AG10803 (cell line): ENCODE data around the gene ZNF513.
"Not testable (repeated sequence)": the region's sequence is repeated elsewhere in the genome, so short reads cannot be mapped to it uniquely, and the experiment has no call there.

Experiments used
- DNase-seq: peaks from one replicate; pipeline ENCODE4 v3.0.0; 2010; ENCODE audit warnings: low read depth
- H3K4me3 ChIP-seq: 2 replicates; pipeline ENCODE4 v1.5.1; 2011; ENCODE audit warnings: mild to moderate bottlenecking, low read length, control low read depth
- TF ChIP-seq, protein P1 (sequence below): conservative IDR thresholded peaks from 2 replicates; pipeline ENCODE4 v1.5.1; 2011; ENCODE audit warnings: mild to moderate bottlenecking, low read length, control low read depth, inconsistent platforms

The ZNF513 gene

DNA sequence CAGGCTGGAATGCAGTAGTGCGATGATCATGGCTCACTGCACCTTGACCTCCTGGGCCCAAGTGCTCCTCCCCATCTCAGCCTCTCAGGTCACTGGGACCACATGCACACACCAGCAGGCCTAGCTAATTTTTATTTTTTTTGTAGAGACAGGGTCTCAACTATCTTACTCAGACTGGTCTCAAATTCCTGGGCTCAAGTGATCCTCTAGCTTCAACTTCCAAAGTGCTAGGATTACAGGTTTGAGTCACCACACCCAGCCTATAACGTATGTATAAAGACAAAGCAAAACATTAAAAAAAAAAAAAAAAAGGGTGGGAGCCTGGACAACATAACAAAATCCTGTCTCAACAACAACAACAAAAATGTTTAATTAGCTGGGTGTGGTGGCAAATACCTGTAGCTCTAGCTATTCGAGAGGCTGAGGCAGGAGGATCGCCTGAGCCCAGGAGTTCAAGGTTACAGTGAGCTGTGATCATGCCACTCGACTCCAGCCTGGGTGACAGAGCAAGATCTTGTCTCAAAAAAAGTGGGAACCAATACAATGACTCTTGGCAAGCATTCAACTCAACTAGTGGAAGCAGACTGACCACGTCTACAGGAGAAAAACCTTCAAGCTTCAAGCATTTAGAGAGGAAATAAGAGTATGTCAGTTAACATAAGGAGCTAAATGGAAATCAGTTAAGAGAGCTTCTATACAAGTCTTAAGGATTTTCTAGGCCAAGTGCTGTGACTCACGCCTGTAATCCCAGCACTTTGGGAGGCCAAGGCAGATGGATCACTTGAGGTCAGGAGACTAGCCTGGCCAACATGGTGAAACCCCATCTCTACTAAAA, 26.6 kb downstream of the ZNF513 start:
- DNase-seq = peak; percentile 20
- TF ChIP-seq, protein P1, sequence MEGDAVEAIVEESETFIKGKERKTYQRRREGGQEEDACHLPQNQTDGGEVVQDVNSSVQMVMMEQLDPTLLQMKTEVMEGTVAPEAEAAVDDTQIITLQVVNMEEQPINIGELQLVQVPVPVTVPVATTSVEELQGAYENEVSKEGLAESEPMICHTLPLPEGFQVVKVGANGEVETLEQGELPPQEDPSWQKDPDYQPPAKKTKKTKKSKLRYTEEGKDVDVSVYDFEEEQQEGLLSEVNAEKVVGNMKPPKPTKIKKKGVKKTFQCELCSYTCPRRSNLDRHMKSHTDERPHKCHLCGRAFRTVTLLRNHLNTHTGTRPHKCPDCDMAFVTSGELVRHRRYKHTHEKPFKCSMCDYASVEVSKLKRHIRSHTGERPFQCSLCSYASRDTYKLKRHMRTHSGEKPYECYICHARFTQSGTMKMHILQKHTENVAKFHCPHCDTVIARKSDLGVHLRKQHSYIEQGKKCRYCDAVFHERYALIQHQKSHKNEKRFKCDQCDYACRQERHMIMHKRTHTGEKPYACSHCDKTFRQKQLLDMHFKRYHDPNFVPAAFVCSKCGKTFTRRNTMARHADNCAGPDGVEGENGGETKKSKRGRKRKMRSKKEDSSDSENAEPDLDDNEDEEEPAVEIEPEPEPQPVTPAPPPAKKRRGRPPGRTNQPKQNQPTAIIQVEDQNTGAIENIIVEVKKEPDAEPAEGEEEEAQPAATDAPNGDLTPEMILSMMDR = no peak
- no peak overlapping the region for H3K4me3 ChIP-seq

DNA sequence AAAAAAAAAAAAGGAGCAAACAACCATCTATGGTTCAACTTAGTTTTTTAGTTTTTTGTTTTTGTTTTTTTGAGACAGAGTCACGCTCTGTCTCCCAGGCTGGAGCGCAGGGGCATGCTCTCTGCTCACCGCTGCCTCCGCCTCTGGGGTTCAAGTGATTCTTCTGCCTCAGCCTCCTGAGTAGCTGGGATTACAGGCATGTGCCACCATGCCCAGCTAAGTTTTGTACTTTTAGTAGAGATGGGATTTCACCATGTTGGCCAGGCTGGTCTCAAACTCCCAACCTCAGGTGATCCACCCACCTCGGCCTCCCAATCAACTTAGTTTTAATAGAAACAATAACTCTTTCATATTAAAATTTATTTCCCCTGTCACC, 27.2 kb downstream of the ZNF513 start:
- H3K4me3 ChIP-seq, DNase-seq: not testable (repeated sequence)

DNA sequence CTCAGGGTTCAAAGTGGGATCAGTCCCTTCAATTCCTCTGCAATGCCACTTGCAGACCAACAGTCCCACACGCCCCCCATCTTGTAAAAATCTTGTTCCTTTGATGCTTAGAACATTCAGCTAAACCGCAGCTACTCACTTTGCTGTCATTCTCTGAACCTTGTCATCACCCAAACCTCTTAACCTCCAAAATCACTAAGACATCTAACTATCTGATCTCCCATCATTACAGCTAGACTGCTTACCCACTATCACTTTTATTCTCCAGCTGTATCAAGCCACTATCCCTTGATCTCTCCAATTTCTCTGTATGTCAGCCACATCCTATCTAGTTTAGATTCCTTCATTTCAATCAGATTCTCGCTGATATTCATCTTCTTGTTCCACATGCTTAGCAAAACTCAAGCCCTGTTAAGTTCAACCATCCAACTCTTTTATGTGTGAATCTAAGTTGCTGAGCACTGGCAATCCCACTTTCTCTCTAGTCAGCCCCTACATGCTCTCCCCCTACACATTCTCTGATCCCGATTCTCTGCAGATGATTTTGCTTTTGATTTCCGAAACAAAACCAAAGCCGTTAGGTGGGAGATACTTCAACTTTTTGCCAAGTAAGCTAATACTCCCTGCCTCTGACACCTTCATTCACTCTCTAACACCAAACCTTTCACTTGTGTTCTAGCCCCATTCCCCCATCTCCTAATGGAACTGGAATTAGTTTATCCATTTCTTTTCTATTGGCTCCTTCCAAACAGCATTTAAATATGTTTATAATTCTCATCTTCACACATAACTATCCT, 28.5 kb downstream of the ZNF513 start:
- TF ChIP-seq, protein P1 = no peak

DNA sequence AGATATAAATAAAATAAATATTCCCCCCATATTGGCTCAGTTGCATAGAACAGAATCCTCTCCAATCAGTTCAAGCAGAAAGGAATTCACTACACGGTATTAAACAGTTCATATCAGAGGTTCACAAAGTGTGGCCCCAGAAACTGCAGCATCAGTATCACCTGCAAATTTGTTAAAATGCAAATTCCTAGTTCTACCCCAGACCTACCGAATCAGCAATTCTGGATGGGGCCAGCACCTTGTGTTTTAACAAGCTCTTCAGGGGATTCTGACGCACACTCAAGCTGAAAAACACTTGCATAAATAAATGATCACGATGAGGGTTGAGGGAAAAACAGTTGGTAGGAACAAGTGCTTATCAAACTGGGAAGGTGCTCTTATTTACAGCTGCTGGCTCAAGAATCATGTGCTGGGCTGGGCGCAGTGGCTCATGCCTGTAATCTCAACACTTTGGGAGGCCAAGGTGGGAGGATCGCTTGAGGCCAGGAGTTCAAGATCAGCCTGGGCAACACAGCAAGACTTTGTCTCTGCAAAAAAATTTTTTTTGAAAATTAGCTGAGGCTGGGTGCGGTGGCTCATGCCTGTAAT, 30.3 kb downstream of the ZNF513 start:
- TF ChIP-seq, protein P1 = no peak
- no peak for DNase-seq
- no peak overlapping the region for H3K4me3 ChIP-seq

More for the DNA sequence above, 28.5 kb downstream of the ZNF513 start:
- H3K4me3 ChIP-seq = no peak overlapping the region
- DNase-seq = no peak

DNA sequence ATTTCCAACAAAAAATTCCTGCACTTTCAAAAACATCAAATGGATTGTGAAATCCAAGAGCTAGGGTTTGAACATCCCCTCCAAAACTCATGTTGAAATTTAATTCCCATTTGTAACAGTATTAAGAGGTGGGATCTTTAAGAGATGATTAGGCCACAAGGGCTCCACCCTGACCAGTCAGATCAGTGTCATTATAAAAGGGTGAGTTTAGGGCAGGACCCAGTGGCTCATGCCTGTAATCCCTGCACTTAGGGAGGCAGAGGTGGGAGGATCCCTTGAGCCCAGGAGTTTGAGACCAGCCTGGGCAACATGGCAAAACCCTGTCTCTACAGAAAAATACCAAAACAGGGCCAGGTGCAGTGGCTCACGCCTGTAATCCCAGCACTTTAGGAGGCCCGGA, 32.9 kb downstream of the ZNF513 start:
- DNase-seq = no peak
- TF ChIP-seq, protein P1 = no peak
- no peak overlapping the region for H3K4me3 ChIP-seq

DNA sequence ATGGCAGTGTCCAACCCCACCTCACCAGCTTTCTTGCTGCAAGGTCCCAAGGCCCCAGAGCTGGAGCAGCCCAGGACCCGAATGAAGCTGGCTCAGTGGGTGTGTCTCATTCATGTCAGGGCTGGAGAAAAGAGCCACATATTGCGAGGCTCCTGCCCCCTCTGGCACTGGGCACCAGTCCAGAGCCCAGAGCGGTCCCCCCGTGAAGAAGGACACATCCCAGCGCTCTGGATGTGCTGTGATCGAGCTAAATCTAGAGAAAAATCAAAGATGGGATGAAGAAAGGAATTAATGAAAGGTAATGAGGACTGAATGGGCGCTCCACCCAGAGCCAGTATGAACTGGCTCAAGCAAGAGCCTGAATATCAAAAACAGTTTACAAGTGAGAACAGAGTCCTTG, 44.4 kb downstream of the ZNF513 start:
- DNase-seq = no peak
- TF ChIP-seq, protein P1 = no peak
- no peak overlapping the region for H3K4me3 ChIP-seq

DNA sequence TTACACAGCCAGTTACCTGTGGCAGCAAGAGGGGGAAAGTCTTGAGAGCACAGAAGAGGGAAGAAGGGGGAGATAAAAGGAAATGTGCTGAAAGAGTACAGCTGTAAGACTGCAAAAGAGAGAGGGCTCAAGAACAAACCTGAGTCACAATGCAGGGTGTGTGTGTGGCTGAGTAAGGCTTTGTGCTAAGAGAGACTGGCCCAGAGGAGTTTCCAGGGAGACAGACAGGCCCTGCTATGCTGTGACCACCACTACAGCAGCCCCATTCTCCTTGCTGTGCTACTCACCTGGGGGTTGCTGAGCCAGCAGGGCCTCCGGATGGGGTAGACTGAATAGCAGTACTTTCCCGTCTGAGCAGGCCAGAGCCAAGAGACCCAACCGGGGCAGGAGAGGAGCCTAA, 45.2 kb downstream of the ZNF513 start:
- DNase-seq = no peak
- H3K4me3 ChIP-seq = no peak overlapping the region
- TF ChIP-seq, protein P1 = no peak
